HG03097 (cell line): ENCODE measurements around the gene SIPA1L3.

Source experiments
- ATAC-seq: cut with Tn5 transposase; IDR thresholded peaks from one replicate; pipeline ENCODE4 v1.9.1; 2021; ENCODE audit not compliant: unreplicated experiment, low FRiP score

SIPA1L3 gene

DNA sequence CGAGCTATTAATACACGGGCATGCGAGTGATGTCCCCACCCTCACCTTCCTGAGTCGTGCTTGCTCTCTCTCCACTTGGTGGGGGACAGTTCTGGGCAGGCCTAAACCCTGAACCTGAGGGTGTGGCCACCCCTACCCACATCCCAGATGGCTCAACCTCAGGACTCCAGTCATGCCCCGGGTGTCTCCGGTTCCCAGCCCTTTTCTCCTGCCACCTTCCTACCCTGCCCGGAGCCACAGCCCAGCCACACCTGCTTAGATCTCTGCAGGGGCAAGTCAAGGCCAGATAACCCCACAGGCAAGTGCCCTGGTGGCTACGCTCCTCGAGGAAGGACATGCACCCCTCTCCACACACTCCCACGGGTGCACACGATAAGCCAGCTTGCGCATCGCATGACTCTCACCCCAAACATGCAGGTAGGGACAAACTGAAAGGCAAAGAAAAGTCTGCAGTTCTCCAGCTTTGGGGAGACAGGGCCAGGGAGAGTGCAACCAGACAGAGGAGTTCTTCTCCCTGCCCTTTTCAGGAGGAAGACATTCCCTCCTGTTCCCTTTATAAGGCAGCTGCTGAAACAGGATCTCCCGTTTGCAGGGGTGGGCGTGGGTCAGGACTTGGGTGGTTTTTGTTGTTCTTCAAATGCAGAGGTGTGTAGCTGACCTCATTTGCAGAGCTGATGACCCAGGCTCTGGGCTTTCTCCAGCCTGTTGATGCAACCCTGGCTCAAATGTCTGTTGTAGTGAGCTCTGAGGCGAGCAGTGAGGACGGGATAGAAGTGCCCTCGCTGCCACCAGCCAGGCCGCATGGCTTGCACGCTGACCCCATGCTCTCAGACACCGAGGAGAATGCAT, 228.4 kb downstream of the SIPA1L3 start:
- ATAC-seq = no peak

GRCh38 chr19:38139122-38139521, 232.1 kb downstream of the SIPA1L3 start:
- no peak for ATAC-seq

- ATAC-seq = no peak
Measured at GRCh38 chr19:38141108-38141507, 234.1 kb downstream of the SIPA1L3 start.

DNA sequence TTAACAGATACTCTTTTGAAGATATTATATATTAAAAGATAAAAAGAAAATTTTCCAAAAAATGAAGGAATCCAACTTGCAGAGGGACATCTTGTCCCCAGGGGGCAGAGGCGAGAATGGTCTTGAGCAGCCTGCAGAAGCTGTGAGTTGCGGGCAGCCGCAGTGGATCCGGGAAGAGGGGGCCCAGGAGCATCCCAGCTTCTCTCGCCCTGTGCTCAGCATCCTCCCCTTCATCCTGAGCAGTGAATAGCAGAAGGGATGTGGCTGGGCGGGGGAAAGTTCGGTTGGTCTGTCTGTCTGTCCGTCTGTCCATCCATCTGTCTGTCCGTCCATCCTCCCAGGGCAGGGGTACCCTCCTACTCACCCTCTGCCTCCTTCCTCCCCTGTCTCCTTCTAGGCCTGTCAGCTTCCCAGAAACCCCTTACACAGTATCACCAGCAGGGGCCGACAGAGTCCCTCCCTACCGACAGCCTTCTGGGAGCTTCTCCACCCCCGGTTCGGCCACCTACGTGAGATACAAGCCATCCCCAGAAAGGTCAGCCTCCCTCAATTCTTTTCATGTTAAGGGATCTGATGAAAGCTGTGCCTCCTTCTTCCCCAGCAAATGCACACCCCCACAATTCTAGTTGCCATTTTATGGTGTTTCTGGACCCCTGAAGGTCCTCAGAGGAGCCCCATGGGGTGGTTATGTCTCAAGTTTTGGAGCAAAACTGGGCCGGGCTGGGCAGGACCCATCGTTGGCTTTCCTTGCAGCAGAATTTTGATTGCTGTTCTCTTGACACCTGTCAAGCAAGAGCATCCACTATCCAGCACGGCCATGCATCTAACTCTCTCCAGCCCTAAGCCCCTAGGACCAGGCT, 235.4 kb downstream of the SIPA1L3 start:
- ATAC-seq = no peak

DNA sequence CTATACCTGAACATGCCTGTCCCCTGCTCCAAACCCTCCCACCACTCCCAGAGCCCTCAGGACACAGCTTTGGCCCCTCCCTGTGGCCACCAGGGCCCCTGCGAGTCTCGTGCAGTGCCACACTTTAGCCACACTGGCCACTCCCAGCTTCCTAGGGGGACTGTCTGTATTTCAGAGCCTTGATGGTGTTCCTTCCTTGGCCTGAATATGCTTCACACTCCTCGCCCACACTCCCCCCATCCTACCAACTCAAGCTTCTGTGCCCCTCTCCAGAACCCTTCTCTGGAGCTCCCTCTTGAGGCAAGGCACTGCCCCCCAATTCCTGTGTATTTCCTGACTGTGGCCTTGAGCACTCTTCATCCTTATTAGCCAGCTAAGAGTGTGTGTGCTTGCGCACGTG, 236.8 kb downstream of the SIPA1L3 start:
- ATAC-seq = no peak

- no peak for ATAC-seq
Measured at GRCh38 chr19:38144667-38145066, 237.7 kb downstream of the SIPA1L3 start.

- ATAC-seq = no peak
Measured at GRCh38 chr19:38145623-38146022, 238.6 kb downstream of the SIPA1L3 start.

- no peak for ATAC-seq
Measured at GRCh38 chr19:38148337-38148736, 241.3 kb downstream of the SIPA1L3 start.

GRCh38 chr19:38149661-38150061, 242.7 kb downstream of the SIPA1L3 start:
- ATAC-seq = no peak

- no peak for ATAC-seq
Measured at GRCh38 chr19:38151242-38151641, 244.2 kb downstream of the SIPA1L3 start.

DNA sequence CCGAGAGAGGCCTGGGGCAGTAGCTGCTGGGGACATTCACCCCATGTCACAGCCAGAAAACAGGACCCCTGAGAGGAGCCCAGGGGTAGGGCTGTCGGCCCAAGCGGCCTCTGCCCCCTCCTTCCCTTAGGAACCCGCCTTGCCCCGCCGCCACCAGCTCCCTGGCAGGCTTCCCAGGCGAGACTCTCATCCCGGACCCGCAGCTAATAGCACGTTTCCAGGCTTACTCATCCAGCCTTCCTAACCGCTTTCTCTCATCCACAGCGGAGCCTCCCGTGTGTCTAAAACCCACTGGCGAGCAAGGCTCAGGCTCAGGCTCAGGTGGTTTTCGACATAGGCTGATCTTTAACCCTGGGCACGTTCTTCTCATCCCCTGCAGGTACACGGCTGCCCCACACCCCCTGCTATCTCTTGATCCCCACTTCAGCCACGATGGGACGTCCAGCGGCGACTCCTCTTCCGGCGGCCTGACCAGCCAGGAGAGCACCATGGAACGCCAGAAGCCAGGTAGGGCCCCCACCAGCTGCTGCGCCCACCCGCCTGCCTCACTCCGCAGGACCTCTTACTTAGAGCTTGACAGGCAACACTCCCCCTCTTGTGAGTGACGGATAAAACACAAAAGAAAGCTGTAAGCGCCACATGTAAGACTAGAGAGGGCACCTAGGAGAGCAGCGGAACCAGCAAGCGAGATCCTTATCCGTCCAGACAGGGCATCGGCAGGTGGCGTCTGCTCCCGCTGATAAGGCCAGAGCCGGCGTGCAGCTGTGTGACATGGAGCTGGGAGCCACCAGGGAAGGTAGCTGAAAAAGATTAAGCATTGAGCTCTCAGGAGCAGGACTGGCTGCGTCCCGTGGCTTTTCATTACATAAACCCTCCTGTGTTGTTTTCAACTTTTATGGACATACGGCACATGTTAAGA, 245.7 kb downstream of the SIPA1L3 start:
- ATAC-seq = no peak

DNA sequence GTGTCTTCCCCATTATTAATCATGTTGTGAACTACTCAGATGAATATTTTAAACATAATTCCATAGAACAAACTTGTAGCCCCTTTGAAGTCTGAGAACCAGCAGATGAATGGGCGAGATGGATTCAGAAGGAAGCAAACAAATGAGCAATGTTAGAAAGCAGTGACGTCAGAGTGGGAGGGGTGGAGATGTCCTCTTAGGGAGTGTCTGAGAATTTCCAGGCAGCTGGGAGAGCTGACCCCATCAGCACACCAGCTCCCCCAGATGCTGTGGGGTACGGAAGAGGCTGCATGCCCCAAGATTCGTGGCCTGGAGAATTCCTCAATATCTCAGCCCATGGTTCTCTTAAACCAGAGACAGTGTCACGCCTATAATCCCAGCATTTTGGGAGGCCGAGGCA, 248.4 kb downstream of the SIPA1L3 start:
- no peak for ATAC-seq

- no peak for ATAC-seq
Measured at GRCh38 chr19:38158730-38159129, 251.7 kb downstream of the SIPA1L3 start.

DNA sequence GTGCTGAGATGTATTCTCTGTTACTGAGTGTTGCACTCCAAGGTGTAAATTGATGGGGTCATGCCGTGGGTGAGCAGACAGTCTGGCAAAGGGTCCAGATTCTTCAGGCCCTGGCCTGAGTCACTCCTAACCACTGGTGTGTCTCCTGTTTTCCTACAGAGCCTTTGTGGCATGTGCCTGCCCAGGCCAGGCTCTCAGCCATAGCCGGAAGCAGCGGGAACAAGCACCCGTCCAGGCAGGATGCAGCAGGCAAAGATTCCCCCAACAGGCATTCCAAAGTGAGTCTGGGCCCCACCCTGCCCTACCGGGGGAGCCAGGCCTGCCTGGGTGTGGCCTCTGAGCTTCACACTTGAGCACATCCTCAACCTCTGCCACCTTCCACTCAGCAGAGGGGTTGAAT, 255.1 kb downstream of the SIPA1L3 start:
- no peak for ATAC-seq

GRCh38 chr19:38162632-38163031, 255.6 kb downstream of the SIPA1L3 start:
- no peak for ATAC-seq

- ATAC-seq = no peak
Measured at GRCh38 chr19:38163419-38164290, 256.6 kb downstream of the SIPA1L3 start.

- ATAC-seq = no peak
Measured at GRCh38 chr19:38164526-38164925, 257.5 kb downstream of the SIPA1L3 start.

DNA sequence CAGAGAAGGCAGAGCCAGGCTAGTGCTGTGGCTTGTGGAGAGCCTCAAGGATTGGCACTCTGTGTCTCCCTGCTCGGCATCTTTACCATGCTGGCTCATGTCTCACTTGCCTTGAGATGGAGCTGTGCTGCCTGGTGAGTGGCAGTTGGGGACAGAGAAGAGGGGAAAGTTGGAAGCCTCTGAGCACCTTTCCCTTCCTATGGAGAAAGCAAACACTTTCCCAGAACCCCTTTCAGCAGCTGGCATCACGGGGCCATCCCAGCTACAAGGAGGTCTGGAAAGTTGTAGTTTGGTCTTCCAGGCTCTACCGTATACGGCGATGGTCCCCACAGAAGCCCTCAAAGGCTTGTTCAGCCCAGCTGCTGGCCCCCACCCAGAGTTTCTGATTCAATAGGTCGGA, 258.3 kb downstream of the SIPA1L3 start:
- no peak for ATAC-seq

GRCh38 chr19:38168637-38169036, 261.6 kb downstream of the SIPA1L3 start:
- ATAC-seq = no peak

- no peak for ATAC-seq
Measured at GRCh38 chr19:38170334-38170733, 263.3 kb downstream of the SIPA1L3 start.
